GM12874 (cell line): Measurements from ENCODE around the gene BMP6.

Source experiments
- CTCF ChIP-seq: IDR thresholded peaks from 2 replicates; pipeline ENCODE4 v1.5.1; 2011; ENCODE audit warnings: low read depth, mild to moderate bottlenecking, control low read depth, low read length, moderate library complexity; ENCODE audit not compliant: insufficient read depth

Gene BMP6

GRCh38 chr6:7883381-7883780 lies 157.5 kb downstream of the BMP6 start:
- TF ChIP-seq CTCF, result no peak

- TF ChIP-seq CTCF, result no peak
Observed at GRCh38 chr6:7886132-7886531, 160.2 kb downstream of the BMP6 start.

- TF ChIP-seq CTCF, result no peak
Observed at GRCh38 chr6:7887278-7887991, 161.5 kb downstream of the BMP6 start.

- TF ChIP-seq CTCF, result no peak
Observed at GRCh38 chr6:7888587-7889357, 162.9 kb downstream of the BMP6 start.

GRCh38 chr6:7891078-7891872 lies 165.4 kb downstream of the BMP6 start:
- no peak for TF ChIP-seq CTCF

DNA sequence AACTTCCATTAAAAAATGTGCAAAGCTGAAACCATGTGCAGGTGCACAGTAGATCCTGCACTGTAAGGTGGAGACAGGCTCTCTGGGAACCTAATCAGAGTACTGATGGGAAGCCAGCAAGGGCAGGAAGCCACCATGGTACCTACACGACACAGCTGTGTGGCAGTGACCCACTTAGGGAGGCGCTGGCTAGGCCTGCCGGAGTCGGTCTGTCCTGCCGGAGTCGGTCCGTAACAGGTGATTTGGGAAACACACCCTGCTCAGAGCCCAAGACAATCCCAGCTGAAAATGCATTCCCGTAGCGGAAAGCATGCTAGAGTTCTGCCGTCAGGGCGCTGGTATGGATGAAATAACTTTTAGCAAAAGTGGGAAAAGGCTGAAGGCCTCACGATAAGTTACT lies 167.4 kb downstream of the BMP6 start:
- TF ChIP-seq CTCF, result no peak
